Erythroblast (primary cell): ENCODE results near the gene DMBT1.

Experiments
- GATA1 ChIP-seq: IDR thresholded peaks from 2 replicates; pipeline ENCODE4 v1.6.1; 2011; ENCODE audit warnings: low read depth, mild to moderate bottlenecking, control low read depth, low read length, moderate library complexity
- POLR2A ChIP-seq: IDR thresholded peaks from 2 replicates; pipeline ENCODE4 v1.6.1; 2011; ENCODE audit warnings: mild to moderate bottlenecking, low read length

DNA sequence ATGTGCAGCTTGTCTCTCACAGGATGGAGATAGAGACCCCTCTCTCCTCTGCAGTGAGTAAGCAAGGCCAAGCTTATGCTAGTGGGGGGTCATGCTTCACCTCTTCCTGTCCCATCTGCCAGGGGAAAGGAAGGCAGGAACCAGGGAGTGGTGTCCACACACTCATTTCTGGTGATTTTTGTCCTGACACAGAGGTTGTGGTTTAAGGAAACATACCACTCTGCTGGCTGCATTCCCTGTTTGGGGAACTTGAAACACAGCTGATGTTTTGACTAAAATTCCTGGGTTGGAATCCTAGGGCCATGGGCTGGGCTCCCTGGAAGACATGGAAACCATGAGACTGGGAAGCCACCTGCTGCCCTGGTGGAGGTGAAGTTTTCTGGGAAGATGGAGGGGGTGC, 117.7 kb downstream of the DMBT1 start:
- TF ChIP-seq POLR2A (no peak), GATA1 (no peak)
